OCI-LY3 (cell line): ENCODE measurements around the gene DENR.
A peak's percentile ranks its signal among the peaks of the same experiment; 100 is the strongest.

ENCODE experiments used
- H2AFZ ChIP-seq: fragments of 200-600, 300-600 bp; shearing (Covaris generic); 2 replicates; pipeline ENCODE4 v1.6.0; 2014; ENCODE audit warnings: antibody characterized with exemption, low read depth, low read length
- H3K27ac ChIP-seq: fragments of 200-600, 300-600 bp; sonication (generic); 2 replicates; pipeline ENCODE4 v1.5.1; 2014; ENCODE audit warnings: mild to moderate bottlenecking, low read length, moderate library complexity, mixed read lengths
- H3K27me3 ChIP-seq: fragments of 200-600, 300-600 bp; sonication (generic); 2 replicates; pipeline ENCODE4 v1.6.1; 2014; ENCODE audit warnings: low read depth, low read length, mixed read lengths
- H3K36me3 ChIP-seq: fragments of 200-600, 300-600 bp; sonication (generic); replicated peaks from 2 replicates; pipeline ENCODE3; 2014; ENCODE audit warnings: low read depth, low read length, mixed read lengths
- H3K4me1 ChIP-seq: fragments of 300-600, 200-600 bp; sonication (generic); 2 replicates; pipeline ENCODE4 v1.6.1; 2014; ENCODE audit warnings: low read length, mixed read lengths
- H3K4me2 ChIP-seq: fragments of 200-600, 300-600 bp; sonication (generic); 2 replicates; pipeline ENCODE4 v1.6.1; 2014; ENCODE audit warnings: low read length, mixed read lengths
- H3K4me3 ChIP-seq: fragments of 300-600, 200-600 bp; sonication (generic); 2 replicates; pipeline ENCODE4 v1.5.1; 2014; ENCODE audit warnings: antibody characterized with exemption, mild to moderate bottlenecking, low read length, moderate library complexity
- H3K79me2 ChIP-seq: fragments of 300-600, 200-600 bp; shearing (Covaris generic); 2 replicates; pipeline ENCODE4 v1.6.1; 2014; ENCODE audit warnings: mild to moderate bottlenecking, low read length, mixed read lengths
- H3K9ac ChIP-seq: fragments of 300-600, 200-600 bp; shearing (Covaris generic); 2 replicates; pipeline ENCODE4 v1.6.0; 2014; ENCODE audit warnings: mild to moderate bottlenecking, low read length, moderate library complexity
- H3K9me3 ChIP-seq: fragments of 200-600, 300-600 bp; shearing (Covaris generic); 2 replicates; pipeline ENCODE4 v1.6.1; 2014; ENCODE audit warnings: low read length, mixed read lengths; ENCODE audit not compliant: insufficient read depth
- H4K20me1 ChIP-seq: fragments of 200-600, 300-600 bp; sonication (generic); 2 replicates; pipeline ENCODE4 v1.6.1; 2016; ENCODE audit warnings: low read length, mixed read lengths; ENCODE audit not compliant: insufficient read depth
- EZH2phosphoT487 ChIP-seq: fragments of 200-600 bp; shearing (Covaris generic); IDR thresholded peaks from 2 replicates; pipeline ENCODE4 v1.6.1; 2018; ENCODE audit warnings: antibody characterized with exemption, mixed run types, low read depth
- TF ChIP-seq, protein P1 (sequence below): fragments of 200-600, 300-600 bp; sonication (generic); IDR thresholded peaks from 2 replicates; pipeline ENCODE4 v1.5.1; 2014; ENCODE audit warnings: antibody characterized with exemption, low read length, low read depth

The DENR gene

DNA sequence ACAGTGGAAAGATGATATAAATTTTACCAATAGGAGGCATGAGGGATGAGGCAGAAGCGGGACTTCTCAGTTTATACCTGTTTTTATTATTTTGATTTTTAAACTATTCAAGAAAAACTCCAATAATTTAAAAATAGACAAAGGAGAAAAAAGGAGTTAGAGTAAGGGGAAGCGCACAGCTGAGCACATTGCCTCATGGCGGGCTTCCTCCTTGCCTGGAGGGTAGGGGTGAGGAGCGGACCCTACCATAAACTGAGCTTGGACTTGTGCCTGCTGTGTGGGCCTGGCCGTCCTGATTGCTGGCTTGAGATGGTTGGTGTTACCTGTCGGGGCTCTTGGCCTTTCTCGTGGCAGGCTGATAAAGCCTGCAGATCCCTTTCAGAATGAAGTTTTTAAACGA lies 67.5 kb downstream of the DENR start:
- Histone ChIP-seq H3K9ac (no peak overlapping the region), H2AFZ (no peak overlapping the region)
- TF ChIP-seq EZH2phosphoT487 = no peak
- TF ChIP-seq, protein P1, sequence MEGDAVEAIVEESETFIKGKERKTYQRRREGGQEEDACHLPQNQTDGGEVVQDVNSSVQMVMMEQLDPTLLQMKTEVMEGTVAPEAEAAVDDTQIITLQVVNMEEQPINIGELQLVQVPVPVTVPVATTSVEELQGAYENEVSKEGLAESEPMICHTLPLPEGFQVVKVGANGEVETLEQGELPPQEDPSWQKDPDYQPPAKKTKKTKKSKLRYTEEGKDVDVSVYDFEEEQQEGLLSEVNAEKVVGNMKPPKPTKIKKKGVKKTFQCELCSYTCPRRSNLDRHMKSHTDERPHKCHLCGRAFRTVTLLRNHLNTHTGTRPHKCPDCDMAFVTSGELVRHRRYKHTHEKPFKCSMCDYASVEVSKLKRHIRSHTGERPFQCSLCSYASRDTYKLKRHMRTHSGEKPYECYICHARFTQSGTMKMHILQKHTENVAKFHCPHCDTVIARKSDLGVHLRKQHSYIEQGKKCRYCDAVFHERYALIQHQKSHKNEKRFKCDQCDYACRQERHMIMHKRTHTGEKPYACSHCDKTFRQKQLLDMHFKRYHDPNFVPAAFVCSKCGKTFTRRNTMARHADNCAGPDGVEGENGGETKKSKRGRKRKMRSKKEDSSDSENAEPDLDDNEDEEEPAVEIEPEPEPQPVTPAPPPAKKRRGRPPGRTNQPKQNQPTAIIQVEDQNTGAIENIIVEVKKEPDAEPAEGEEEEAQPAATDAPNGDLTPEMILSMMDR = no peak

More for the DNA sequence above, 67.5 kb downstream of the DENR start:
- H3K4me1 ChIP-seq = peaks cover 20% of the 10 kb centered on the region
- H3K9me3 ChIP-seq = no peaks in the 10 kb centered on the region
- peaks cover 36% of the 10 kb centered on the region for H3K27me3 ChIP-seq
- no peak overlapping the region for H3K27ac ChIP-seq
- H3K79me2 ChIP-seq = no peaks in the 10 kb centered on the region
- H4K20me1 ChIP-seq = no peaks in the 10 kb centered on the region
- peak overlapping the region; percentile 90 for H3K4me2 ChIP-seq
- no peaks in the 10 kb centered on the region for H3K36me3 ChIP-seq
- peak overlapping the region; percentile 71; the same call in 1 of the 2 replicates for H3K4me3 ChIP-seq
